OCI-LY1 (cell line): ENCODE results near the gene LRRC43.

Source experiments
- CTCF ChIP-seq: fragments of 200-600 bp; sonication (generic), shearing (Covaris generic); IDR thresholded peaks from 2 replicates; pipeline ENCODE4 v1.5.1; 2017; ENCODE audit warnings: mild to moderate bottlenecking, antibody characterized with exemption, low read length, moderate library complexity, mixed read lengths
- EZH2 ChIP-seq: fragments of 200-600 bp; sonication (generic), shearing (Covaris generic); IDR thresholded peaks from 2 replicates; pipeline ENCODE4 v1.8.0; 2017; ENCODE audit warnings: borderline replicate concordance, mixed run types, mild to moderate bottlenecking, antibody characterized with exemption, low read length, moderate library complexity, mixed read lengths

GRCh38 chr12:122161682-122162081 is 21.2 kb upstream of the LRRC43 start:
- TF ChIP-seq CTCF (no peak), EZH2 (no peak)
